ENCODE results near the gene KIF20A.

KIF20A gene

GRCh38 chr5:138170299-138170698 is 8.6 kb upstream of the KIF20A start:
- no peak for TF ChIP-seq CTCF (IDR thresholded peaks at IDR 0.05; ENCODE audit: low read depth, low read length, poor library complexity, severe bottlenecking)
- no peak for TF ChIP-seq EZH2phosphoT487 (IDR thresholded peaks at IDR 0.05; ENCODE audit: borderline replicate concordance, low read length)
- Histone ChIP-seq H3K4me1 (ENCODE audit: control insufficient read depth, low read length) (peaks cover 7% of the 10 kb centered on the region; the same call in 1 of the 2 replicates), H3K79me2 (ENCODE audit: control insufficient read depth, low read length) (peaks cover 20% of the 10 kb centered on the region), H3K9me3 (ENCODE audit: control insufficient read depth, insufficient read depth, low read length) (no peaks in the 10 kb centered on the region), H4K20me1 (ENCODE audit: control insufficient read depth, insufficient read depth, low read depth, low read length) (no peaks in the 10 kb centered on the region), H3K9me2 (replicated peaks; ENCODE audit: control insufficient read depth, low read length) (no peaks in the 10 kb centered on the region), H3K4me3 (ENCODE audit: low read length) (no peak overlapping the region), H3F3A (ENCODE audit: control insufficient read depth, insufficient read depth) (no peaks in the 10 kb centered on the region; the same call in 1 of the 2 replicates), H3K4me2 (ENCODE audit: low read length) (no peak overlapping the region), H3K36me3 (ENCODE audit: control insufficient read depth, low read length) (peaks cover 91% of the 10 kb centered on the region), H3K27me3 (ENCODE audit: control insufficient read depth, low read length) (no peaks in the 10 kb centered on the region), H3K27ac (ENCODE audit: low read depth, low read length) (no peak overlapping the region)

- Histone ChIP-seq H3K36me3 (ENCODE audit: control insufficient read depth, low read length) (peaks cover 80% of the 10 kb centered on the region), H3K79me2 (ENCODE audit: control insufficient read depth, low read length) (peaks cover 78% of the 10 kb centered on the region), H3F3A (ENCODE audit: control insufficient read depth, insufficient read depth) (no peaks in the 10 kb centered on the region), H3K27ac (ENCODE audit: low read depth, low read length) (peak overlapping the region; percentile 74), H3K4me3 (ENCODE audit: low read length) (peak overlapping the region; percentile 88), H3K4me1 (ENCODE audit: control insufficient read depth, low read length) (peaks cover 30% of the 10 kb centered on the region), H3K9me2 (replicated peaks; ENCODE audit: control insufficient read depth, low read length) (no peaks in the 10 kb centered on the region), H3K4me2 (ENCODE audit: low read length) (peak overlapping the region; percentile 72), H4K20me1 (ENCODE audit: control insufficient read depth, insufficient read depth, low read depth, low read length) (0 out of 2 replicates have a peak, but pooled peaks cover 4% of the 10 kb centered on the region), H3K27me3 (ENCODE audit: control insufficient read depth, low read length) (no peaks in the 10 kb centered on the region), H3K9me3 (ENCODE audit: control insufficient read depth, insufficient read depth, low read length) (no peaks in the 10 kb centered on the region)
- no peak for TF ChIP-seq CTCF (IDR thresholded peaks at IDR 0.05; ENCODE audit: low read depth, low read length, poor library complexity, severe bottlenecking)
- TF ChIP-seq EZH2phosphoT487 (IDR thresholded peaks at IDR 0.05; ENCODE audit: borderline replicate concordance, low read length): no peak
Measured at GRCh38 chr5:138177941-138178515, 884 bp upstream of the KIF20A start.

- TF ChIP-seq EZH2phosphoT487 (IDR thresholded peaks at IDR 0.05; ENCODE audit: borderline replicate concordance, low read length) (no peak), CTCF (IDR thresholded peaks at IDR 0.05; ENCODE audit: low read depth, low read length, poor library complexity, severe bottlenecking) (no peak)
- Histone ChIP-seq H3K79me2 (ENCODE audit: control insufficient read depth, low read length) (peaks cover 68% of the 10 kb centered on the region), H3K9me2 (replicated peaks; ENCODE audit: control insufficient read depth, low read length) (no peaks in the 10 kb centered on the region), H3F3A (ENCODE audit: control insufficient read depth, insufficient read depth) (no peaks in the 10 kb centered on the region), H3K4me3 (ENCODE audit: low read length) (peak overlapping the region; percentile 88), H3K4me1 (ENCODE audit: control insufficient read depth, low read length) (peaks cover 30% of the 10 kb centered on the region), H4K20me1 (ENCODE audit: control insufficient read depth, insufficient read depth, low read depth, low read length) (0 out of 2 replicates have a peak, but pooled peaks cover 4% of the 10 kb centered on the region), H3K27ac (ENCODE audit: low read depth, low read length) (peak overlapping the region; percentile 74), H3K4me2 (ENCODE audit: low read length) (peak overlapping the region; percentile 72), H3K27me3 (ENCODE audit: control insufficient read depth, low read length) (no peaks in the 10 kb centered on the region), H3K36me3 (ENCODE audit: control insufficient read depth, low read length) (peaks cover 81% of the 10 kb centered on the region), H3K9me3 (ENCODE audit: control insufficient read depth, insufficient read depth, low read length) (no peaks in the 10 kb centered on the region)
Measured at GRCh38 chr5:138179277-138179857, 455 bp downstream of the KIF20A start.

Data from DOHH2 (cell line).